Osteocyte (in vitro differentiated cells): ENCODE data around the gene BSCL2. TPM values are rescaled to one million over a fixed set of nuclear protein-coding genes. Genes with fewer than 3 reads are reported as not detected.

Source experiments
- DNase-seq: peaks from one replicate; pipeline ENCODE4 v3.0.0; 2021; ENCODE audit warnings: mixed read lengths; ENCODE audit not compliant: unreplicated experiment; ENCODE audit errors: extremely low spot score
- H3K27ac Mint-ChIP-seq: one replicate; pipeline ENCODE4 v1.8.0; 2021; ENCODE audit warnings: mild to moderate bottlenecking, mixed read lengths; ENCODE audit not compliant: unreplicated experiment
- H3K27me3 Mint-ChIP-seq: one replicate; pipeline ENCODE4 v1.8.0; 2021; ENCODE audit warnings: mixed read lengths; ENCODE audit not compliant: unreplicated experiment
- H3K36me3 Mint-ChIP-seq: one replicate; pipeline ENCODE4 v1.8.0; 2021; ENCODE audit warnings: mixed read lengths; ENCODE audit not compliant: unreplicated experiment
- H3K4me1 Mint-ChIP-seq: one replicate; pipeline ENCODE4 v1.8.0; 2021; ENCODE audit warnings: mixed read lengths; ENCODE audit not compliant: unreplicated experiment
- H3K4me3 Mint-ChIP-seq: one replicate; pipeline ENCODE4 v1.8.0; 2021; ENCODE audit warnings: mild to moderate bottlenecking, moderate library complexity, mixed read lengths; ENCODE audit not compliant: unreplicated experiment
- H3K9me3 Mint-ChIP-seq: one replicate; pipeline ENCODE4 v1.8.0; 2021; ENCODE audit warnings: mixed read lengths; ENCODE audit not compliant: unreplicated experiment
- total RNA-seq: library from RNA; stranded (reverse); gene quantifications from 2 replicates; pipeline ENCODE4 v1.2.1, GENCODE V29; 2021
- TF ChIP-seq, protein P1 (sequence below): fragments of 200-600 bp; sonication (generic); IDR thresholded peaks from 2 replicates; pipeline ENCODE4 v1.5.0; 2021; ENCODE audit warnings: antibody characterized with exemption, mild to moderate bottlenecking, moderate library complexity

BSCL2 gene
- total RNA-seq, 1 donor from 2014 or later = 54.1 TPM

DNA sequence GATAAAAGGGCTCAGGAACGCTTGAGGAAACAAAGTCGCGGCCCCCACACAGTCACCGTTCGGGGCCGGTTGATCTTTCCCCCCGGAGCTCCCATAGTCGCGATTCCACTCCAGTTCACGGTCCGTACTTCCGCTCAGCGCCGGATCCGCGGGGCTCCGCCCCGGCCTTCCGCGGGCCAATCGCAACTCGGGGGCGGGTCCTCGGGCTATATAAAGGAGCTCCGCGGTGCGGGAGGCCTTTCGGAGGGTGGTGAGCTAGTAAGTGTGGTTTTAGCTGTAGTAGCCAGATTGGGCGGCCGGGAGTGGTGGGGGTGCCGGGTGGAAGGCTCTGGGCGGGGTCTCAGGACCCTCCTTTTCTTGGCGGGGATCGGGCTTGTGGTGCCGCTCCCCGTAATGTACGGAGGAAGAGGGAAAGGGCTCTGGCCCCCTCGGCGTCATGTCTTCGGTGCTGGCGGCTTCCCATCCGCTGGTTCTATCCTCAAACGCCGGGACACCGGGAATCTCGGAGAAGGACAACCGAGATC is 42.1 kb downstream of the BSCL2 start, which contains the start of the genes C11orf98 and CSKMT:
C11orf98 (minus strand) TSS at position 136 of the 524 bp plus-strand sequence; CDS start at position 95, 41 bp downstream.
CSKMT (plus strand) TSS at position 238 of the 524 bp plus-strand sequence. CDS start 568 bp downstream, outside the sequence.
- Mint-ChIP-seq H3K9me3 (no peaks in the 10 kb centered on the region), H3K4me3 (peak within 1 kb of the TSS; percentile 91), H3K27me3 (no peaks in the 10 kb centered on the region), H3K36me3 (peaks cover 10% of the 10 kb centered on the region), H3K4me1 (peaks cover 29% of the 10 kb centered on the region), H3K27ac (peak within 1 kb of the TSS; percentile 96)
- TF ChIP-seq, protein P1, sequence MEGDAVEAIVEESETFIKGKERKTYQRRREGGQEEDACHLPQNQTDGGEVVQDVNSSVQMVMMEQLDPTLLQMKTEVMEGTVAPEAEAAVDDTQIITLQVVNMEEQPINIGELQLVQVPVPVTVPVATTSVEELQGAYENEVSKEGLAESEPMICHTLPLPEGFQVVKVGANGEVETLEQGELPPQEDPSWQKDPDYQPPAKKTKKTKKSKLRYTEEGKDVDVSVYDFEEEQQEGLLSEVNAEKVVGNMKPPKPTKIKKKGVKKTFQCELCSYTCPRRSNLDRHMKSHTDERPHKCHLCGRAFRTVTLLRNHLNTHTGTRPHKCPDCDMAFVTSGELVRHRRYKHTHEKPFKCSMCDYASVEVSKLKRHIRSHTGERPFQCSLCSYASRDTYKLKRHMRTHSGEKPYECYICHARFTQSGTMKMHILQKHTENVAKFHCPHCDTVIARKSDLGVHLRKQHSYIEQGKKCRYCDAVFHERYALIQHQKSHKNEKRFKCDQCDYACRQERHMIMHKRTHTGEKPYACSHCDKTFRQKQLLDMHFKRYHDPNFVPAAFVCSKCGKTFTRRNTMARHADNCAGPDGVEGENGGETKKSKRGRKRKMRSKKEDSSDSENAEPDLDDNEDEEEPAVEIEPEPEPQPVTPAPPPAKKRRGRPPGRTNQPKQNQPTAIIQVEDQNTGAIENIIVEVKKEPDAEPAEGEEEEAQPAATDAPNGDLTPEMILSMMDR = no peak
- peak; percentile 98 for DNase-seq

DNA sequence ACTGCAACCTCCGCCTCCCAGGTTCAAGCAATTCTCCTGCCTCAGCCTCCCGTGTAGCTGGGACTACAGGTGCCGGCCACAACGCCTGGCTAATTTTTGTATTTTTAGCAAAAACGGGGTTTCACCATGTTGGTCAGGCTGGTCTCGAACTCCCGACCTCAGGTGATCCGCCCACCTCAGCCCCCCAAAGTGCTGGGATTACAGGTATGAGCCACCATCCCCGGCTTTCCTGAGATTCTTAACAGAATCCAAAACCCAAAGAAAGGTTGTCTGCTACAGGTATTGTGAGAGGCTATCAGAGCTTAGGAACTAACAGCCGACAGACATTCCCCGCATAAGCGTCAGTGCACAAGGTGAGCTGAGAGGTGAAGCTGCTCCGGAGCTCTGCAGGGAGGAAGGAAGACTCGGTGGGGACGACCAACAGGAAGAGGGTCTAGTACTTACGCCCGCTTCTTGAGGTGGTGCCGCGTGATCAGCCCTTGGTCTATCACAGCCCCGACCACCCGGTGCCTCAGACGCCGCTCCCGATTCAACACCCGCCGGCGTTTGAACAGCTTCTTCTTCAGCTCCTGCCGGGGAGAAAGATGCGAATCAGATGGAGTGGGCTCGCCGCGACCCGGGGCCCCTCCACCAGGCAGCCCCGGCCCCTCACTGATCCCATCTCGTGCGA is 42.7 kb downstream of the BSCL2 start:
- Mint-ChIP-seq H3K9me3 (no peaks in the 10 kb centered on the region), H3K36me3 (peaks cover 10% of the 10 kb centered on the region), H3K4me1 (peaks cover 25% of the 10 kb centered on the region)

DNA sequence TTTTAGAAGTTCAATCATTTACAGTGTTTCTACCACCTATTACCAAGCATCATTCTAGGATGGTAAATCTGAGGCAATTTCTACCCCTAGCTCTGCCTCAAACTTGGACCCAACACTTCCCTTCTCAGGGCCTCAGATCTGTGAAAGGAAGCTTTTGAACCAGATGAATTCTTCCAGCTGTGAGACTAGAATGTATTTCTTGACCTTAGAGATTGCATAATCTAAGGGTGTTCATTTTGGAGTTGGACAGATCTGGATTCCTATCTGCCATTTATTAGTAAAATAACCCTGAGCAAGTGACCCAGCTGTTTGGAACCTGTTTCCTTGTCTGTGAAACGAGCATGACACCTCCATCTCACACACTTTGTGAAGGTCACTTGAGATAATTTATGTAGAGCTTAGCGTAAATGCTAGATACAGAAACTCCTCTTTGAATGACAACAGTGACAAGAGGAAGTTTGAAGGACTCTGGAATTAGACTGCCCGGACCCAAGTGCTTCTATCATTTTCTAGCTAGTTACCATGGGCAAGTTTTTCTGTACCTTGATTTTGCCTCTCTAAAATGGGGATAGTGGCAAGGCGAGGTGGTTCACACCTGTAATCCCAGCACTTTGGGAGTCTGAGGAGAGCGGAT is 50.3 kb downstream of the BSCL2 start:
- no peak overlapping the region for H3K27ac Mint-ChIP-seq
- no peaks in the 10 kb centered on the region for H3K36me3 Mint-ChIP-seq
- no peak overlapping the region for H3K4me3 Mint-ChIP-seq
- H3K4me1 Mint-ChIP-seq = peaks cover 14% of the 10 kb centered on the region
- DNase-seq = no peak
- TF ChIP-seq, protein P1 = no peak
- H3K27me3 Mint-ChIP-seq = no peaks in the 10 kb centered on the region
- H3K9me3 Mint-ChIP-seq = no peaks in the 10 kb centered on the region

More for the DNA sequence above, 42.7 kb downstream of the BSCL2 start:
- H3K27me3 Mint-ChIP-seq = no peaks in the 10 kb centered on the region
- TF ChIP-seq, protein P1 = no peak
- peak overlapping the region; percentile 96 for H3K27ac Mint-ChIP-seq
- H3K4me3 Mint-ChIP-seq = peak overlapping the region; percentile 91
- DNase-seq = no peak

DNA sequence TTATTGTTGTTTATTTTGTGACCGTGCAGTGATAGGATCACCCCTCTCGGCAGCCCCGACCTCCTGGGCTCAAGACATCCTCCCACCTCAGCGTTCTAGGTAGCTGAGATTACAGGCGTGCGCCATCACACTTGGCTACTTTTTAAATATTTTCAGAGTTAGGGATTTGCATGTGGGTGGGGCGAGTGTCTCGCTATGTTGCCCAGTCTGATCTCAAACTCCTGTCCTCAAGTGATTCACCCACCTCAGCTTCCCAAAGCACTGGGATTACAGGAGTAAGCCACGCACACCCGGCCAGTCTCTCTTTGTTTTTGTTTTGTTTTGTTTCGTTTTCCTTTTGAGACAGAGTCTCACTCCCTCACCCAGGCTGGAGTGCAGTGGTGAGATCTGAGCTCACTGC is 52.9 kb downstream of the BSCL2 start:
- H3K27me3 Mint-ChIP-seq = no peaks in the 10 kb centered on the region
- TF ChIP-seq, protein P1 = no peak
- no peaks in the 10 kb centered on the region for H3K9me3 Mint-ChIP-seq
- H3K4me1 Mint-ChIP-seq = peaks cover 14% of the 10 kb centered on the region
- H3K27ac Mint-ChIP-seq = peak overlapping the region; percentile 98
- peaks cover 2% of the 10 kb centered on the region for H3K36me3 Mint-ChIP-seq
- peak overlapping the region; percentile 40 for H3K4me3 Mint-ChIP-seq
- DNase-seq = no peak
